Activated T-cell treated with anti-CD3 and anti-CD28 coated beads, Interleukin-2, amount 50 U/mL, for 72 hours (primary cell): ENCODE results near the gene CACNG1. TPM values are rescaled to one million over a fixed set of nuclear protein-coding genes. Genes with fewer than 3 reads are reported as not detected.

ENCODE experiments used
- ATAC-seq, 2 donors: fragments of 150-1000 bp; cut with Tn5 transposase; replicated peaks in 1 of 2; 2 replicates each; pipeline ENCODE4 v1.10.0; 2021; ENCODE audit warnings: moderate library complexity in 2 of 2, mild to moderate bottlenecking in 1 of 2
- DNase-seq, 2 donors: peaks; one replicate each; pipeline ENCODE4 v3.0.0; 2021 to 2022; ENCODE audit warnings: mixed read lengths in 1 of 2
- H3K27ac Mint-ChIP-seq: one replicate; pipeline ENCODE4 v1.8.0; 2022; ENCODE audit warnings: mild to moderate bottlenecking, moderate library complexity, mixed read lengths
- H3K27me3 Mint-ChIP-seq: one replicate; pipeline ENCODE4 v1.8.0; 2022; ENCODE audit warnings: low read depth, mixed read lengths
- H3K36me3 Mint-ChIP-seq, 2 donors: one replicate each; pipeline ENCODE4 v1.8.0; 2022; ENCODE audit warnings: mixed read lengths in 2 of 2, mild to moderate bottlenecking in 1 of 2; ENCODE audit not compliant: insufficient read depth in 2 of 2
- H3K4me1 Mint-ChIP-seq: one replicate; pipeline ENCODE4 v1.8.0; 2022; ENCODE audit warnings: low read depth, mixed read lengths
- H3K4me3 Mint-ChIP-seq, 2 donors: one replicate each; pipeline ENCODE4 v1.8.0; 2022; ENCODE audit warnings: mild to moderate bottlenecking in 2 of 2, mixed read lengths in 2 of 2, moderate library complexity in 2 of 2
- H3K9me3 Mint-ChIP-seq, 2 donors: one replicate each; pipeline ENCODE4 v1.8.0; 2022; ENCODE audit warnings: mixed read lengths in 2 of 2
- total RNA-seq, 2 donors: library from RNA; stranded (reverse); gene quantifications; one replicate each; pipeline ENCODE4 v1.2.3, GENCODE V29; 2022

Gene CACNG1
- total RNA-seq, 2 donors from 2014 or later: not detected

DNA sequence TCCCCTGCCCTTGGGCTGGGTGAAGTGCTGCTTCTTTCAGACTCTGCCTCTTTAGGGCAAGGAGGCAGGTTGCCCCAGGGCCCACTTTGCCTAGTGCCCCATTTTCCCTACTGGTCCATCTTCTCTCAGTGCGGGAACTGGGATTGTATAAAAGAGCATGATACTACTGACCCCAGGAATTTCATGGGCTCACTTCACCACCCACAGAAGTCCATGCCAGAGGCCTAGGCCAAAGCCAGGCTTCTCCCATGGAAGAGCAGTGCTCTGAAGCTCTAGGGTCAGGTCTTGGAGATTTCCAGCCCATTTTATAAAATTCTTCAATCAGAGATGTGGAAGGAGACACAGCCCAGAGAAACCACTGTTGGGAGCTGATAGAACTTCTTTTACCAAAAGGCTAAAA, 5.7 kb downstream of the CACNG1 start:
- H3K9me3 Mint-ChIP-seq: peaks cover 10% of the 10 kb centered on the region in 2 donors
- DNase-seq: no peak
- no peak overlapping the region for H3K27ac Mint-ChIP-seq
- no peaks in the 10 kb centered on the region for H3K27me3 Mint-ChIP-seq
- peaks cover 9 to 14% of the 10 kb centered on the region in 2 donors for H3K36me3 Mint-ChIP-seq
- no peaks in the 10 kb centered on the region for H3K4me1 Mint-ChIP-seq
- no peak for ATAC-seq
- H3K4me3 Mint-ChIP-seq: no peak overlapping the region

- ATAC-seq (no peak), DNase-seq (no peak)
- Mint-ChIP-seq H3K9me3 (peaks cover 10% of the 10 kb centered on the region in 2 donors), H3K27ac (no peak overlapping the region), H3K36me3 (peaks cover 9 to 14% of the 10 kb centered on the region in 2 donors), H3K4me1 (no peaks in the 10 kb centered on the region), H3K27me3 (no peaks in the 10 kb centered on the region), H3K4me3 (no peak overlapping the region)
Measured at GRCh38 chr17:67050471-67051154, 6.3 kb downstream of the CACNG1 start.

DNA sequence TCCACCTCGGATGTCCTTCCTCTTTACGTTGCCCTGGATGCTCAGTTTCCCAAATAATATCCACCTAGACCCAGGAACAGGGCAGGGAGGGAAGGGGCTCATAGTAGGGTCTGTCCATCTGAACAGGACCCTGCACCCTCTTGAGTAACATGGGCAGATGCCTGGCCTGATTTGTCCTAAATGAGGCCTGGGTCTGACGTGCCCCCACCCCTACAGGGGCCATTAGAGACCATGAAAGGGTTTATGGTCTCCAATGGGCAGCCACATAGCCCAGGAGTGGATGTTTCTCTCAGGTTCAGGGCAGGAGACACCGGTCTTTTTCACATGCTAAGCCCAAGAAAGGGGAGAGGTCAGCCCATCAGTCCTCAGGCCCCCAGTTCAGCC, 6.8 kb downstream of the CACNG1 start:
- Mint-ChIP-seq H3K4me3 (no peak overlapping the region), H3K4me1 (no peaks in the 10 kb centered on the region), H3K27me3 (no peaks in the 10 kb centered on the region), H3K36me3 (peaks cover 9 to 14% of the 10 kb centered on the region in 2 donors), H3K27ac (no peak overlapping the region), H3K9me3 (peaks cover 10% of the 10 kb centered on the region in 2 donors)
- DNase-seq (no peak), ATAC-seq (no peak)

DNA sequence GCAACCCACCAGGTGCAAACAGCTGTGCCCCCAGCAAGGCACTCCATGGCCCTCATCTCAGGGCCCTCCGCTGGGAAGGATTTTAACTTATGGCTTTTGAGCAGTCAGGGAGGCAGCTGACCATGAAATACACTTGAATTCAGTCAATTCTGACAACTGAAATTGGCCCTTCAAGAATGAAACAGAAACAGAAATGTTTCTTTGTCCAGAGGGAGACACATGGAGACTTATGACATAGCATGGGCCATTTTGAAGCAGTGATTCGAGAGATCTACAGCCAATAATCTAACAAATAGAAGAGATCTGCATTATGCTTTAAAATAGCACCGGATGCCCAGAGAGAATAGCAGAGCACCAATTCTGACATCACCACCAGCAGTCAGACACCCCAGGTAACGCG, 7.5 kb downstream of the CACNG1 start:
- Mint-ChIP-seq H3K4me1 (no peaks in the 10 kb centered on the region), H3K36me3 (peaks cover 9 to 14% of the 10 kb centered on the region in 2 donors), H3K9me3 (peaks cover 10% of the 10 kb centered on the region in 2 donors), H3K27ac (no peak overlapping the region), H3K4me3 (no peak overlapping the region), H3K27me3 (no peaks in the 10 kb centered on the region)
- ATAC-seq (no peak), DNase-seq (no peak)

- no peaks in the 10 kb centered on the region for H3K27me3 Mint-ChIP-seq
- H3K4me3 Mint-ChIP-seq: no peak overlapping the region
- peaks cover 7% of the 10 kb centered on the region in 2 donors for H3K36me3 Mint-ChIP-seq
- no peak overlapping the region for H3K27ac Mint-ChIP-seq
- H3K9me3 Mint-ChIP-seq: peaks cover 10% of the 10 kb centered on the region in 2 donors
- no peaks in the 10 kb centered on the region for H3K4me1 Mint-ChIP-seq
- DNase-seq: no peak
- ATAC-seq: no peak
Measured at GRCh38 chr17:67052720-67053437, 8.5 kb downstream of the CACNG1 start.

DNA sequence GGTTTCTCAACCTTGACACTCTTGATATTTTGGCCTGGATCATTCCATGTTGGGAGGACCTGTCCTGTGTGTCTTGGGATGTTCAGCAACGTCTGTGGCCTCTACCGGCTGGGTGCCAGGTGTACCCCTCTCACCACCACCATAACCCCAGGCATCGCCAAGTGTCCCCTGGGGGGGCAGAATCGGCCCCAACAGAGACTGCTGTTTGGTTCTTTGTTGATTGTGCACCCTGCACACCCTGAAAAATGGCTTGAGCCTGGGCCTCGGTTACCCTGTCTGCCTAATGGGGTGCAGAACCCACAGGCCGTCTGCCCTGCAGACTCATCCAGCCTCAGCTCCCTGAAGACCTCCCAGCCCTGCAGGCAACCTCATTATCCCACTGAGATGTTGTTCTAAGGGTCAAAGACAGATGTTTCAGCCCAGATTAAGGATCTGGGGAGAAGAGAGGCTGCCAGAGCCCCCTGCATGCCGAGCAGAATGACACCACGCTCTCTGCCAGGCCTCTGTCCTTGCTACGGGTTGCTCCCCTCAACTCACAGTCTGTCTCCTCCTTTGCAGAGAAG, 9.2 kb downstream of the CACNG1 start:
- Mint-ChIP-seq H3K4me1 (no peaks in the 10 kb centered on the region), H3K9me3 (peaks cover 6 to 7% of the 10 kb centered on the region in 2 donors), H3K36me3 (peaks cover 3 to 4% of the 10 kb centered on the region in 2 donors), H3K27ac (no peak overlapping the region), H3K27me3 (no peaks in the 10 kb centered on the region), H3K4me3 (no peak overlapping the region)
- ATAC-seq (no peak), DNase-seq (no peak)

DNA sequence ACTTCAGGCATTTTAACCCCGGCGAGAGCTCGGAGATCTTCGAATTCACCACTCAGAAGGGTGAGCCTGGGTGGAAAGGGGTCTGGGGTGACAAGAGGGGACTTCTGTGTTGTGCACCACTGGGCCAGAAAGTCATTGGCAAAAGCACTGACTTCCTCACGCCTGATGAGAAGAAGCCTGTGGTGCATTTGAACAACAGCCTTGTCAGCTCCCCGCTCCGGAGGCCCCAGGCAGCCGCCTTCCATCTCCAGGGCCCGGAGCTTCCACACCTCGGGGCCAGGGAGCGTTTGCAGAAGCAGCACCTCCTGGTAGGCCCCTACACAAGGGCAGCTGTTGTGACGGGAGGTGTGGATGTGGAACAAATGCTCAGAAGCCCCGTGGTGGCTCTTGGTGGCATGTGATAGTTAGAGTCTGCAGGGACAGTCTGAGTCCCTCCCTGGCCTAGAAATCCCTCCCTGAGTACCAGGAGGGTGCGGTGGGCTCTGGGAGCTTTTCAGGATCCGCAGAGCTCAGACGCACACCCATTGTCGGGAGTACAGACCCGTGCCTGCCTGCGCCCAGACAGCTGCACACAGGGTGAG, 9.7 kb downstream of the CACNG1 start:
- H3K4me1 Mint-ChIP-seq: no peaks in the 10 kb centered on the region
- DNase-seq: no peak
- peaks cover under 1 to 3% of the 10 kb centered on the region in 2 donors for H3K9me3 Mint-ChIP-seq
- no peak overlapping the region for H3K4me3 Mint-ChIP-seq
- no peaks in the 10 kb centered on the region for H3K27me3 Mint-ChIP-seq
- no peaks in the 10 kb centered on the region for H3K36me3 Mint-ChIP-seq
- H3K27ac Mint-ChIP-seq: no peak overlapping the region
- ATAC-seq: no peak

GRCh38 chr17:67054608-67055007, 10.3 kb downstream of the CACNG1 start:
- Mint-ChIP-seq H3K36me3 (no peaks in the 10 kb centered on the region), H3K4me1 (no peaks in the 10 kb centered on the region)

GRCh38 chr17:67055041-67055443, 10.7 kb downstream of the CACNG1 start:
- H3K9me3 Mint-ChIP-seq: no peaks in the 10 kb centered on the region
- DNase-seq (no peak), ATAC-seq (no peak)
- no peaks in the 10 kb centered on the region for H3K36me3 Mint-ChIP-seq
- no peak overlapping the region for H3K4me3 Mint-ChIP-seq
- no peak overlapping the region for H3K27ac Mint-ChIP-seq
- no peaks in the 10 kb centered on the region for H3K27me3 Mint-ChIP-seq
- no peaks in the 10 kb centered on the region for H3K4me1 Mint-ChIP-seq

More at GRCh38 chr17:67054608-67055007, 10.3 kb downstream of the CACNG1 start:
- no peak overlapping the region for H3K27ac Mint-ChIP-seq
- H3K9me3 Mint-ChIP-seq: no peaks in the 10 kb centered on the region
- H3K27me3 Mint-ChIP-seq: no peaks in the 10 kb centered on the region
- no peak for ATAC-seq
- no peak for DNase-seq
- H3K4me3 Mint-ChIP-seq: no peak overlapping the region

DNA sequence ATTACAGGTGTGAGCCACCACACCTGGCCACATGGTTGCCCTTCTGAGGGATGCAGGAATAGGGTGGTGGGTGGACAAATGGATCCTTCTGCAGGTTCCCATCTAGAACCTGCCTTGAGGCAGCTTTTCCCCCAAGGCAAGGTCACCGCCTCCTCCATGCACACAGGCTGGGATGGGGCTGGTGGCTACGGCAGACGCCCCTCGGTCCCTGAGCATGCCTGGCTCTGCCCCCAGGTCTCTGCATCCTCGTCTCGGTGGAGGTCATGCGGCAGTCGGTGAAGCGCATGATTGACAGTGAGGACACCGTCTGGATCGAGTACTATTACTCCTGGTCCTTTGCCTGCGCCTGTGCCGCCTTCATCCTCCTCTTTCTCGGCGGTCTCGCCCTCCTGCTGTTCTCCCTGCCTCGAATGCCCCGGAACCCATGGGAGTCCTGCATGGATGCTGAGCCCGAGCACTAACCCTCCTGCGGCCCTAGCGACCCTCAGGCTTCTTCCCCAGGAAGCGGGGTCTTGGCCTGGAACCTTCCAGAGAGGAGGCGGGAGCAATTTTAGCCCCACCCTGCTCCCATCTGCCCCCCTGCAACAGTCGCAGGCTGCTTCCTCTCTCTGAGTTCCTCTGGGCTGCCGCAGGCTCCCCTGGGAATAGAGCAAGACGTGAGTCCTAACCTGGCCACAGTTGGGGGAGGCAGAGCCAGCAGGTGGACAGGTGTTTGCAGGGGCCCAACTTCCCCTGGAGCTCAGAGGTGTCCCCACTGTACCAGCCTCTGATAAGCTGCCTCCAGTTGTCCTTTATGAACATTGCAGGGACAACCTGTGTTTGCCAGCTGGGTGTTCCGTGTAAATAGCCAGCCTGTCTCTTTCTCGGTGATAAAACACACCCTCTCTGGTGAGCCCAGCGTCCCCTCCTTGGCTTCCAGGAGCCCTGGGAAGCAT, 11.7 kb downstream of the CACNG1 start:
- H3K4me3 Mint-ChIP-seq: no peak overlapping the region
- no peaks in the 10 kb centered on the region for H3K27me3 Mint-ChIP-seq
- no peak for ATAC-seq
- H3K9me3 Mint-ChIP-seq: no peaks in the 10 kb centered on the region
- no peak overlapping the region for H3K27ac Mint-ChIP-seq
- no peaks in the 10 kb centered on the region for H3K4me1 Mint-ChIP-seq
- DNase-seq: no peak
- no peaks in the 10 kb centered on the region for H3K36me3 Mint-ChIP-seq

DNA sequence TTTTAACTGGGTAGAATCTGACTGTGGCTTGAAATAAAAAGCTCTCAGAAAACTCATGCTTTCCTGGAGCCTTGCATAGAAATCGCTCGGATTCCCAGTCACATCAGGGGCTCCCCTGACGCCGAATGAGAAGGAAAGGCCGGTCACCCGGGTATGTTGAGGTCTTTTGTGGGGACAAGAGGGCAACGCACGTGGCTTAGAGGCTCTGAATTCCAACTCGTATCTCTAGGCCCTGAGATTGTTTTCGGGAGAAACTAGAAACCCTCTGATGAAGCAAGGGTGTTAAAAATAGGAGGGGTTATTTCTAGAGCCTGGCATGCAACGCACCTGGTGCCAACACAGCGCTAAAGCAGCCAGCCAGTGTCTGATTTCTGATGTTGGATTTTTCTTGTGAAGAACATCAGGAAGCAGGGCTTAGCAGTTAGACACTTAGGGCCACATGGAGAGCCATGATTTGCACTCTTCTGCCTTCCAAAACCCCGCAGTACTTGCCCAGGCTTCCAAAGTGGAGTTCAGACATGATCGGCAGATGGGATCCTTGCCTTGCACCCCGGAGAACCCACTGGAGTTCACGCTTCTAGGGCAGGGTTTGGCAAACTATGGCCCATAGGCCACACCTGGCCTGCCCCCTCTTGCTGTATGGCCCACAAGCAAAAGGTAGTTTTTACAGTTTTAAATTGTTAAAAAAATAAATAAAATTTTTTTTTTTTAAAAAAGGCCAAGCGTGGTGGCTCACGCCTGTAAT, 12.6 kb downstream of the CACNG1 start:
- H3K27me3 Mint-ChIP-seq: no peaks in the 10 kb centered on the region
- H3K36me3 Mint-ChIP-seq: no peaks in the 10 kb centered on the region
- no peak for ATAC-seq
- DNase-seq: no peak
- H3K4me1 Mint-ChIP-seq: no peaks in the 10 kb centered on the region
- H3K9me3 Mint-ChIP-seq: no peaks in the 10 kb centered on the region
- no peak overlapping the region for H3K4me3 Mint-ChIP-seq
- H3K27ac Mint-ChIP-seq: no peak overlapping the region

DNA sequence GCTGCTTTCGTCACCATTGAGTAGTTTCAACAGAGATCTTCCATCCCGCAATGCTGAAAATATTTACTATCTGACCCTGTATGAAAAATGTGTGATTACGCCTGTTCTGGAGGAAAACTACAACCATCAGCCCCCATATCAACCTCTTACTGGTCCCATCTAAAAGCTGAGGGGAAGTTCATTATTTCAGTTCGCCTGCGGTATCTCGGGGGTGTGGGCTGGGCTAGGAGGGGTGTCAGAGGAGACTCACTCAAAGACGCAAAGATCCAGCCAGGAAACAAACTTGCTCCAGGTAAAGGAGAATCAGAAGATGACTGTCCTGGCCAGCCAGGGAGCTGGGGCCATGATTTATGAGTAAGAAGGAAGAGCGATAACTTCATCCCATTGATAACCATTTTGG, 13.7 kb downstream of the CACNG1 start:
- H3K9me3 Mint-ChIP-seq: no peaks in the 10 kb centered on the region
- no peak for ATAC-seq
- H3K27ac Mint-ChIP-seq: no peak overlapping the region
- no peak overlapping the region for H3K4me3 Mint-ChIP-seq
- H3K27me3 Mint-ChIP-seq: no peaks in the 10 kb centered on the region
- H3K4me1 Mint-ChIP-seq: no peaks in the 10 kb centered on the region
- no peaks in the 10 kb centered on the region for H3K36me3 Mint-ChIP-seq
- DNase-seq: no peak
